ENCODE results near the gene GUCY1A1.

GUCY1A1 gene

DNA sequence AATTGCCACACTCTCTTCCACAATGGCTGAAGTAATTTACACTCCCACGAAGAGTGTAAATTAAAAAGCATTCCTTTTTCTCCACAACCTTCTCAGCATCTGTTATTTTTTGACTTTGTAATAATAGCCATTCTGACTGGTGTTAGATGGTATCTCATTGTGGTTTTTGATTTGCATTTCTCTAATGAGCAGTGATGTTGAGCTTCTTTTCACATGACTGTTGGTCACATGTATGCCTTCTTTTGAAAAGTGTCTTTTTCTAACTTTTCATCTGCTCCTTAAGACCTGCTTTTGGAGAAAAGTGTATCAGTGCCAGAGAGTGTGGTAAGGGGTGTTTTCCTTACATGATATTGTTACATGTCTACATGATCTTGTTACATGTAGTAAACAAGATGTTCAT lies 25.7 kb downstream of the GUCY1A1 start:
- no peak for DNase-seq (ENCODE audit: low spot score)

DNA sequence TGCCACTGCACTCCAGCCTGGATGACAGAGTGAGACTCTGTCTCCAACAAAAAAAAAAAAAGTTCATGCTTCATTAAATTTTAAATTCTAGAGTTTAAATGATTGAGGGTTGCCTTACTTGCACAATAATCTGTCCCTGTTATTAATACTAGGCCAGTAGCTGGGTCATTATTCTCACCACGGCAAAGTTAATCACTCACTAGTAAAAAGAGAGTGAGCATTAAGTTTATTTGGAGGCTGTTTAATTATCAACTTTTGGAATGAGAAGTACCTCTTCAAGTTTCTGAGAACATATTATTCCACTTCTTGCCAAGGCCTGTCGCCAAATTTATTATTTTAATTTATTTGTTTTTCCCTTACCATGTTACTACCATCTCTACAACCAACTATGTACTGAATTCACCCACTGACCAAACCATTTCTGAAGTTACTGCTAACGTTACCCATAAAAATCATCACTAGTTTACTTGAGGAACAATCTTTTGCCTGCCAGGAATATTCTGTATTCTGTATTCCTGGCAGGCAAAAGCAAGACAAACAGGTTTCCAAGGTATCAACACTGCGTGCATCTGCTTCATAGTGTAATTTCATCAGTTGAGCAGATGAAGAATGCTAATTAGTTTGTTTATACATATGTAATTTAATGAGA lies 26.5 kb downstream of the GUCY1A1 start:
- no peak for DNase-seq (ENCODE audit: low spot score)

DNA sequence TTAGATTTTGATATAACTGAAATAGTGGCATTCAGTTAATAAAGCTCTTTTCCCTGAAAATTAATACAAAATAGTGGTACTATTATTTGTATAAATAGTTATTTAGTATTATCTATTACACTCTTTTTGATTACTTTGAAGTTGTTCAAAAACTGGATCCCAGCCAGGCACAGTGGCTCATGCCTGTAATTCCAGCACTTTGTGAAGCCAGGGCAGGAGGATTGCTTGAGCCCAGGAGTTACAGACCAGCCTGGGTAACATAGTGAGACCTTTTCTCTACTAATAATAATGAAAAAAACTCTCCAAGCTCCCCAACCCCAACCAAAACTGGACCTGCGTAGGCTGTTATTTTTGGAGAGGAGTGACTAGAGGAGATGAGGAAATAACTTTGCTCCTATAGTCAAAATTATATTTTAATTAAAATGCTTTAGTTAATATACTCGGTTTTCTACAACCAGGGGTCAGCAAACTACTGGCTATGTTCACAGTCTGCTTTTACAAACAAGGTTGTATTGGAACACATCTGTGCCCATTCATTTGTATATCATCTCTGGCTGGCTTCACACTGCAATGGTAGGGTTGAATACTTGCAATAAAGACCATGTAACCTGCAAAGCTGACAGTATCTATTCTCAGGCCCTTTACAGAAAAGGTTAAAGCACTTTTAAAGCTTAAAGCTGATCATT lies 27.6 kb downstream of the GUCY1A1 start:
- no peak for DNase-seq (ENCODE audit: low spot score)

DNA sequence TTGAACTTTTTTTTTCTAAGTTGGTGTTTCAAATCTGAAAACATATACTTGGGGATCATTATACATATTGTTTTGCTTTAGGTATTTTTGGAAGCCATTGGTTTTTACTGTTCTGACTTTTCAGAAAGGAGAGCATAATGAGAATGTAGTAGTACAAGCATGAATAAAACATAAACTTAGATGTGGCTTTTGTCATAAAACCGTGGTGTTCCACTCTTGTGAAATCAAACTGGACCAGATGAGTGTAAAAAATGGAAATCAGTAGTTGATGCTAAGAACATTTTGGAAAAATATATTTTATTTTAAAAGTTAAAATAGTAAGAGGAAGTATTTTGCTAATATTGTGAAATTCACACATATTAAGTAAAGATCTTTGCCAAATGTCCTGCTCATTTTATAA lies 29.6 kb downstream of the GUCY1A1 start:
- DNase-seq (ENCODE audit: low spot score) = no peak

DNA sequence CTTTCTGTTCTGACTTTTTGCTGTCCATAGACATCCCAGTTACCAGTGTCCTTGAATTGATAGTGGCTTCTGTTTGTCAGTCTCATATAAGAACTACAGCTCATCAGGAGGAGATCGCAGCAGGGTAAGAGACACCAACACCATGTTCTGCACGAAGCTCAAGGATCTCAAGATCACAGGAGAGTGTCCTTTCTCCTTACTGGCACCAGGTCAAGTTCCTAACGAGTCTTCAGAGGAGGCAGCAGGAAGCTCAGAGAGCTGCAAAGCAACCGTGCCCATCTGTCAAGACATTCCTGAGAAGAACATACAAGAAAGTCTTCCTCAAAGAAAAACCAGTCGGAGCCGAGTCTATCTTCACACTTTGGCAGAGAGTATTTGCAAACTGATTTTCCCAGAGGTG lies 30.1 kb downstream of the GUCY1A1 start:
- DNase-seq (ENCODE audit: low spot score) = no peak

DNA sequence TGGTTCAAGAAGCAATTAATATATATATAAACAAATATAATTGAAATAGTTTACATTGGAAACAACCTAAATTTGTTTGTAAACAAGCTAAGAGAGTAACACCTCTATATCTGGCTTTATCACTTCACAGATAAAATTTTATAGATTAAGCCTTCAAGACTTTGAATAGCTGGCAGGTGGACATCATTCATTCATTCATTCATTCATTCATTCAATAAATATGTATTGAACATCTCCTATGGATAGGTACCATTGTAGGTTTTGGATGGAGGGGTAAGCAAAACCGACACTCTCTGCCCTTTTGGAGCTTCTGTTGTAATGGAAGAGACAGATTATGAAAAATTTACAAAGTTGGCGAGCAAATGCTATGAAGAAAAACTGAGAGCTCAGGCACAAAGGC lies 35.2 kb downstream of the GUCY1A1 start:
- no peak for DNase-seq (ENCODE audit: low spot score)

DNA sequence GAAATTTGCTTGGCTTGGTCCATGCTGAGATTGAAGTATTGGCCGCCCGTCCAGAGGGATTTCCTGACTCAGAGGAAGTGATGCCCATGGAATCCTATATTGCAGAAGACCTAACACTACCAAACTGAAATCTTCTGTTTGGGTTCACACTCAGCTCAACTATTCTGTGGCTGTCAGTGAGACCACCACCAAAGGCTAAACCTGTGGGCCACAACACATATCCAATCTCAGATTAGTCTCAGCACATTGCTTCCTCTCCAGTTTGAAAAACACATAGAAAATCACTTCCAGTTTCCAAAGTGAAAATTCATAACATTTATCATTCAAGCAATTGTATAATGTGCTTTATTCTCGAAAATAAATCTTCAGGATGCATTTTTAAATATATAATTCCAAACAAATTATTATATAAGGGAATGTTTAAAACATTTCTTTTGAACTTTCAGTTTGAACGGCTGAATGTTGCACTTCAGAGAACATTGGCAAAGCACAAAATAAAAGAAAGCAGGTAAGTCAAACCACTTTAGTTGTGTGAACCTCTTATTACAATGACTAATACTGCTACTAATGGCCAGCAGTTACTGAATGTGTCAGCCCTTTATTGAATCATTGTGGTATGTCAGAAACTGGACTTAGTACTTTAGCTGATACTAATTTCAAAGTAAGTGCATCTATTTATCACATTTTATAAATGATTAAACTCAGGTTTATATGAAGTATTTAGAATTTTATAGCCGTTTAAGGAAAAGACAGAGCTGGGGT lies 37.0 kb downstream of the GUCY1A1 start:
- no peak for DNase-seq (ENCODE audit: low spot score)

DNA sequence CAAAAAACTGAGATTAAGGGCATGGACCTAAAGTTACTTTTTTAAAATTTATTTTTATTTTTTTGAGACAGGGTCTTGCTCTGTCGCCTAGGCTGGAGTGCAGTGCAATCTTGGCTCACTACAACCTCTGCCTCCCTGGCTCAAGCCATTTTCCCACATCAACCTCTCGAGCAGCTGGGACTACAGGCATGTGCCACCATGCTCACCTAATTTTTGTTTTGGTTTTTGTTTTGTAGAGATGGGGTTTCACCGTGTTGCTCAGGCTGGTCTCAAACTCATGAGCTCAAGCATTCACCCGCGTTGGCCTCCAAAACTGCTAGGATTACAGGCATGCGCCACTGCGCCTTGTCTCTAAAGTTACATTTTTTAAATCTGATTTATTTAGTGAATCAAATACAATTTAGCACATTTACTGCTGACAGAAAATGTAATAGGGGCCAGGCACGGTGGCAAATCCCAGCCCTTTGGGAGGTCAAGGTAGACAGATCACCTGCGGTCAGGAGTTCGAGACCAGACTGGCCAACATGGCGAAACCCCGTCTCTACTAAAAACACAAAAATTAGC lies 38.3 kb downstream of the GUCY1A1 start:
- DNase-seq (ENCODE audit: low spot score) = no peak

DNA sequence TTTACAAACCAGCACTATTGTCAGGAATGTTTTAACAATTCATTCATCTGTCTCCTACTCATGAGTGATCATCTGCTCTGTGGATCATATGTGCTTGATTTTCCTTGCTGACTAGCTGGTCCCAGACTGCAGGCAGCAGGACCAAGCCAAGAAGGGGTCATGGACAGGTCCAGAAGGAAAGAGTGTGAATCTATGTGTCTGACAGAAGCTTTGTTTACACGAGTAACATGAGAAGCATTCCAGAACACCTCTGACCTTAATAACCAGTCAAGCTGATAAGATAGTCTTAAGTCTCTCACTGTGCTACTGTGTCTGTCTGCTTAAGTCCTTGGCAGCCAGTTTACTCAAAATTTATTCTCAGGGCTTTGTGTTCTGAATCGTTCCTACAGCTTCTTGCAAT lies 39.0 kb downstream of the GUCY1A1 start:
- DNase-seq (ENCODE audit: low spot score) = no peak

DNA sequence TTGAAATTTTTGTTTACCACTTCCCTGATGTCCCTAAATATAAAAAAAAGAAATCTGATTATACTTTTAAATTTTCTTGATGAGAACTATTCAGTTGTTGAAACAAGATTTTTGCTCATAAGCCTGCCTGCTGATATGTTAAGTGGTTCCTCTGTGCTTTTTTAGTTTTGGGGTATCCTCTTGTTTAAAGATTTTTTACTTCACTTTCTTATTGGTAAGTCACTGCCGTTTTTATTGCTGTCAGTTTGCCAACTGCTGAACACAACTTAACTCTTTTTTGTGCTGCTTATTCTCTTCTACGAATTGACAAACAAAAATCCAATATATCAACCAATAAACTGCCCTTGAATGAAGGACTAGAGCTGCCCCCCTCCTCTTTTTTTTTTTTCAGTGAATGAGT lies 39.5 kb downstream of the GUCY1A1 start:
- DNase-seq (ENCODE audit: low spot score) = no peak

DNA sequence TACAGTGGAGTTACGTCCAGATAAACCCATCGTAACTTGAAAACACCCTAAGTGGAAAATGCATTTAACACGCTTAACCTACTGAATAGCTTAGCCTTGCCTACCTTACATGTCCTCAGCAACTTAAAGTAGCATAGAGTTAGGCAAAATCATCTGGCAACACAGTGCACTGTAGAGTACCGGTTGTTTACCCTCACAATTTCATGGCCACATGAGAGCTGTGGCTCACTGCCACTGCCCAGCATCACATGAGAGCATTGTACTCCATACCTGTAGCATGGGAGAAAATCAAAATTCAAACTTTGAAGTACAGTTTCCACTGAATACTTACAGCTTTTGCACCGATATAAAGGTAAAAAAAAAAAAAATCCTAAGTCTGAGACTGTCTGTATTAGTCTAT lies 40.6 kb downstream of the GUCY1A1 start:
- DNase-seq (ENCODE audit: low spot score) = no peak

DNA sequence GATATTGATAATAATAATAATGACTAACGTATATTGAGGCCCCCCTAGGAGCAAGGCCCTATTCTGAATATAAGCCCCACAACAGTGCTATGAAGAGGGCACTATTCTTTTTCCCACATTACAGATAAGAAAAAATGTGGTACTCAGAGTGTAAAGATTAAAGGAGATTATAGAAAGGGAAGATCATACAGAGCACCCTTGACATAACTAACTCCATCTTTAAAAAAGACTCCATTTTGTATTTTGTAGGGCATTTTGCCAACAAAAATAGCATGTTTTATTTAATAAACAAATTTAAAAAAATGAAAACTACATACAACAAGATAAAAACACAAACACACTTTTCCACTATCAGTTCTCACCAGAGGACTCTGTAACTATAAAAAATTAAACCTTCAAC lies 42.1 kb downstream of the GUCY1A1 start:
- DNase-seq (ENCODE audit: low spot score) = no peak

DNA sequence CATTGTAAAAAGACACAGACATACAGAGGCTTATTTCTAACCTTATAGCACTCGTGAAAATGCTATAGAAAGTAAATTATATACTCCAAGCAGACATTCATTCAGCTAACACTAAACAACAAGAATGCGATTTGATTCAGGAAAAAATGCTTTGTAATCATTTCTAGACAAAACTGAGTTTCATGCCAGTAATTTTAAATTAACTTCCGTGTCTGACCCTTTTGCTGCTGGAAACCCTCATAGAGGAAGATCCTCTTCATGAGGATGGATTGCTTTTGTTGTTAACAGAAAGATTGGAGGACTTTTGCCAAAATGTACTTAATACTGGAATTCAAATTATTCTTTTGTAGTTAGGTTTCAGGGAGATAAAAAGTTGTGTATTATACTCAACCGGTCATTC lies 43.3 kb downstream of the GUCY1A1 start:
- no peak for DNase-seq (ENCODE audit: low spot score)

DNA sequence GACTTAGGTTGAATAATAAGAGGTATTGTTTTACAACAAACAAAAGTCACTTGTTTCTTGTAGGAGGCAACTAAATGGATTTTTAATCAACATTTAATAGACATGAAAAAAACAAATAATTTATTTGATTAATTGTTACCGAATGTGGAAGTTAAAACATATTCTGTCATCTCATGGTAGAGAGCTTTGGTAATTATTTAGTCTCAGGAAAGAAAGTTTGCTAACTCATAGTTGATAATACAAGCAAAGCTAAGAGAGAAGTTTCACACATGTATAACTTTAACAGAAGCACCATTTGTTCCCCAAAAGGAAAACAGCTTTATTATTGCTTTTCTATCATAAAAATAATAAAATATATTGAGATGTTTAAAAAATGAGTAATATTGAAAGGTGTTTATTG lies 44.9 kb downstream of the GUCY1A1 start:
- DNase-seq (ENCODE audit: low spot score) = no peak

DNA sequence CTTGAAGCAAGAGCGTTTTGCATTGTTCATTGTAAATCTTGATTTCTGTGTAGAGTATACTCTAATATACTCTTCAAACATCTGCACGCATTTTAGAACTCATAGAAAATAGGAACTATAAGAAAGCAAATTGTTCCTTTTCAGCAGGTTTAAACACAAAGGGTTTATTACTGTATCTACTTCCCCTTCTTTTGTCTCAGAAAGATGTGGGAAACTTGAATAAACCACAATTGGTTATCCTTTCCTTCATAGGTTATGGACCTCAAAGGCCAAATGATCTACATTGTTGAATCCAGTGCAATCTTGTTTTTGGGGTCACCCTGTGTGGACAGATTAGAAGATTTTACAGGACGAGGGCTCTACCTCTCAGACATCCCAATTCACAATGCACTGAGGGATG lies 46.2 kb downstream of the GUCY1A1 start:
- no peak for DNase-seq (ENCODE audit: low spot score)

DNA sequence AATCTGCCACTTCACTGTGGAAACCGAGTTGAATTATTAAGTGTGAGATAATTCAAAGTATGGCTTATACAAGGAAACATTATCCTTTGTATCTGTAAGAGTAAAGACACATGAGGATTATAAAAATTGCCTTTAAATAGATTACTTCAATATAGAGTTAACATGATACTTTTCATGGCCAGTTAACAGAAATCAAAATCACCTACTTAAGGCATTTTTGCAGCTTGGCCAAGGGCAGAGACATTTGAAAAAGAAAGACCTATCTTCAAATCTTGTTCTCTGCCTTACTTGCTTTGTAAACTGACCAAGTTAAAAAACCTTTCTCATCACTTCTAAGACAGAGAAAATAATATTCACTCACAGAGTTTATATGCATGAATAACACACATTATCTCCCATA lies 47.3 kb downstream of the GUCY1A1 start:
- no peak for DNase-seq (ENCODE audit: low spot score)

DNA sequence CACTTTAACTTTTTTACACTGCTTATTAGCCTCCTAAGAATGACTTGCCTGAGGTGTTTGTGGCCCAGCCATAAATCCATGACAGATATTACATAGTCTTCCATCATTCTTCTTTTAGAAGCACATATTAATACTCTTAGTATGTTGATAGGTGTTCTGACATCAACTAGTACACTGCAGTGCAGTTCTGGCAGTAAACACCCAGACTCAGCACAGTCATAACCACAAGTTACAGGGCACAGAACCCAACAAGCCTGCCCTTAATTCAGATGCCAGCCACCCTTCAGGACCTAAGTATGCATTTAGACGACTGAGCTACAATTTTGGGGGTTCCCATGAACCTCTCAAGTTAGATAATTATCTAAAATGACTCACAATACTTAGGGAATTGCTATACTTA lies 55.7 kb downstream of the GUCY1A1 start:
- DNase-seq (ENCODE audit: low spot score) = no peak

DNA sequence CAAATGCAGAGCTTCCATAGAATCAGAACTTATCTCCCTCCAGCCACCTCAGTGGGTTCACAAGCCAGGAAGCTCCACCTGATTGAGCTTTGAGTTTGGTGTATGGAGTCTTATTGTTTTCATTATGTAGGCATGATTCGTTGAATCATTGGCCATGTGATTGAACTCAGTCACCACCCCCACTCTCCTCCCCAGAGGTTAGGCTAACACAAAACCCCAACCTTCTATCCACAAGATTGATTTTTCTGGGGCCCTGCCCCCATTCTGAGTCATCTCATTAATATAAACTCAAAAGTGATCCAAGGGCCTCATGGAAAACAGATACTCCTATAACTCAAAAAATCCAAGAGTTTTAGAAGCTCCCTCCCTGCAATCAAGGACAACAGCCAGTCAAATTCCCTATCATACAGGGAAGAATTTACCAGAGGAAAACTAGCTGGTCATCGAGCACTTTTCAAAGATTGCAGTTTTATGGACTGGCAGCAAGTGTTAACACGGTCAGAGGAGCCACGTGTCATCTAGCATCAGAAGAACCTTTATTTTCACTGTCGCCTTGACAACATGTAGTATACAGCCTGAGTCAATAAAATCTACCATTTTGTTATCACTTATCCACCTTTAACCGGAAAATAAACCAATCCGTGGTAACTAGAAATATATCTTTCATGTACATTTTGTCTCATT lies 56.3 kb downstream of the GUCY1A1 start:
- DNase-seq (ENCODE audit: low spot score) = no peak

DNA sequence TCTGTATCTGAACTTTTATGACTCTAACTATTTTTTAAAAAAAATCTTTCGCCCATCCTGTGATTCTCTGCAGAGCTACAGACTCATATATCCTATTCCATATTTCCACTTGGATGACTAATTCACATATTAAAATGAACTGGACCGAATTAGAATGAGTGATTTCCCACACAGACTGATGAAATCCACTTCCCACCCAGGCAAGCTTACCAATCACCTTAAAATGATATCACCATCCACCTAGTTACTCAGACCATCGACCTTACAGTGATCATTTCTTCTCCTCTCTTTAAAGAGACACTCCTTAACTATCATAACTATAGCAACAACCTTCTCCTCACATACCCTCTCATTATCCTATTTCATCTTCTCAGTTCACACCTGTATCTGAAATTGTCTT lies 58.1 kb downstream of the GUCY1A1 start:
- no peak for DNase-seq (ENCODE audit: low spot score)

DNA sequence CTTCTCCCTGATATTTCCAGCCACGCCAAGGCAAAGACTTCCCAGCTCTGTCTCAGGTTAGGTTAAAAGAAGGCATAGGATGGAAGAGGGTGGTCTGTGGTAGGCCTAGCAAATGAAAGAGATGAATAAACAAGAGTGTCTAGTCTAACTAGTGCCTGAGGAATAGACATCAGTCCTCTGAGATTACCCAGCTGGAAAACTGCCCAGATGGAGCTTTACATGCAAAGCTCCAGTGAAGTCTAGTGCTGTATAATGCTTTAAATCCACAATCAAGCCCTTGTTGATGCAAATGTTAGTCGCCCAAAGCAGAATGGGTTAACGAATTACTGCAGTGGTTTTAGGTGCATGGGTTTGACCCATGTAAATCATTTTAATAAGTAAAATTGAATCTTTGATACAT lies 67.4 kb downstream of the GUCY1A1 start:
- no peak for DNase-seq (ENCODE audit: low spot score)

DNA sequence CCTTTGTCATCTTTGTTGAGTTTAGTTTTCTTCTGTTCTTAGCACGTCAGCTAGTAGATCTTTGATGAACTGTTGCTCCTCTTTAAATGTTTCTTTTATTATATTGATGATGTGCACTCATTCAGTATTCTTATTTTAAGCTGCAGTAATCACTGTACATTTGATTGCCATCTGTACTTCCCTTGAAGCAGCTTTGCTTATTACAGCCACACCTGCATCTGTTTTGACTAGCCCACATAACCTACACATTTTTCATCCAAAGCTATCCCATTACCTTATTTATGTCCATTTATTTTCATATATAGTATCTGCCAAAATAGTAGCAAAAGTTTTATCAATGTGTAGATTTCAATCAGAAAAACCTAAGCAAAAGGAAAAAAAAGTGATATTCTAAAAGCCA lies 68.3 kb downstream of the GUCY1A1 start:
- DNase-seq (ENCODE audit: low spot score) = no peak

DNA sequence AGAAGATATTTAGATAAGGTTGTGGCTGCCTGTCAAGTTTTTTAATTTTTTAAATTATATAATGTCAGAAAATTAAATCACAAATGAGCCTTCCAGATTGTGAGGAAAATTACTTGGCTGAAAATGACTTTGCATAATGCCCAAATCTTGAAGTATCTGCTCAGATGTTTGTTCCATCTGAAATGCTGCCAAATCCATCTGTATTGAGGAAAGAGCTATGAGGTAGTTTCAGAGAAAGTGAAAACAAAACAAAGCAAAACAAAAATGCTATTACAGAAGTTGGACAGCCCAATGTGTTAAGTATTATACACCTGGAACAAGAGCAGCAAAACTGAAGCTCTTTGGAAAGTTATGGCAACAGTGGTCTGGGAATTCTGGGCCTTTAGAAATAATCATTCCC lies 68.8 kb downstream of the GUCY1A1 start:
- DNase-seq (ENCODE audit: low spot score) = no peak

DNA sequence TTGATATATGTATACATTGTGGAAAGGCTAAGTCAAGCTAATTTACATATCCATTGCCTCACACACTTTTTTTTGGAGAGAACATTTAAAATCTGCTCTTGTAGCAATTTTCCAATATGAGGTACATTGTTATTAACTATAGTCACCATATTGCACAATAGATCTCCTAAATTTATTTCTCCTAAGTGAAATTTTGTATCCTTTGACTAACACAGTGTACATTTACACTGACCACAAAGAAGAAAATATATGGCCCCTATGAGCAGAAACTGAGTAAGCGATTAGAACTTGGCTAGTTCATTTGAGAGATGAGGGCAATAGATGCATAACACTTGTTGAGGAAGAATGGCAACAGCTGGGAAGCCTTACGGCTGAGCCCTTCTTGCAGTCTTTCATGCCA lies 71.9 kb downstream of the GUCY1A1 start:
- DNase-seq (ENCODE audit: low spot score) = no peak
